OCI-LY1 (cell line): ENCODE results near the gene WWOX.

Experiments
- CTCF ChIP-seq: fragments of 200-600 bp; sonication (generic), shearing (Covaris generic); IDR thresholded peaks from 2 replicates; pipeline ENCODE4 v1.5.1; 2017; ENCODE audit warnings: mild to moderate bottlenecking, antibody characterized with exemption, low read length, moderate library complexity, mixed read lengths
- EZH2 ChIP-seq: fragments of 200-600 bp; sonication (generic), shearing (Covaris generic); IDR thresholded peaks from 2 replicates; pipeline ENCODE4 v1.8.0; 2017; ENCODE audit warnings: borderline replicate concordance, mixed run types, mild to moderate bottlenecking, antibody characterized with exemption, low read length, moderate library complexity, mixed read lengths

DNA sequence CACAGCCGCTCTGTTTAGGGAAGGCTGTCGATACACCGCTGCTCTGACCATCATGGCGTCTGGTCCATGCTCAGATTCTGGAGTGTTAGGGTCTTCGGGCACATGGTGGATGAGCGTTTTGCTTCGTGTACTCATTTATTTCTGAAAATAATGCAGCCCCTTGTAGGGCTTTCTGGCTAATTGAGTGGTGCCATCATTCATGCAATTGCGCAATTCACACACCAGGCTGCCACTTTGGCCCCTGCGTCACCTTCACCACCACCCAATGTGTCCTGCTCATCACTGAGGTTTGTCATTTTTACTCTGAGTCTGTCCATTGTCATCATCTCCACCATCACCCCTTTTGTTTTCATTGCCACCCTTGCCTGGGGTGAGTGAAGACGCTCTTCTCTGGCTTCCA is 557.4 kb downstream of the WWOX start:
- TF ChIP-seq CTCF (no peak), EZH2 (no peak)
